Left lung (tissue), 10 donors: Measurements from ENCODE around the gene STAM. TPM values are rescaled to one million over a fixed set of nuclear protein-coding genes. Genes with fewer than 3 reads are reported as not detected.

Source experiments
- ATAC-seq: fragments of 200-7000 bp; cut with Tn5 transposase; one replicate; pipeline ENCODE4 v1.9.1; 2020; ENCODE audit warnings: moderate library complexity
- DNase-seq, 4 donors: peaks; one replicate each; pipeline ENCODE4 v3.0.0-alpha.2; 2013 to 2020
- H3K27ac ChIP-seq, 2 donors: fragments of 200-600 bp; sonication (generic) in 1 of 2; one replicate each; pipeline versions ENCODE4 v1.5.0 to v1.8.0; 2020 to 2021
- H3K27me3 ChIP-seq, 2 donors: fragments of 200-600 bp; sonication (generic) in 1 of 2; one replicate each; pipeline versions ENCODE4 v1.5.0 to v1.8.0; 2020 to 2021
- H3K36me3 ChIP-seq, 2 donors: fragments of 200-600 bp; sonication (generic) in 1 of 2; one replicate each; pipeline versions ENCODE4 v1.5.0 to v1.8.0; 2020 to 2021
- H3K4me1 ChIP-seq, 2 donors: fragments of 200-600 bp; one replicate each; pipeline ENCODE4 v1.8.0; 2021
- H3K4me3 ChIP-seq, 2 donors: fragments of 200-600 bp; sonication (generic) in 1 of 2; one replicate each; pipeline versions ENCODE4 v1.5.0 to v1.8.0; 2020 to 2021; ENCODE audit warnings: mild to moderate bottlenecking in 1 of 2
- H3K9me3 ChIP-seq, 2 donors: fragments of 200-600 bp; sonication (generic) in 1 of 2; one replicate each; pipeline versions ENCODE4 v1.5.0 to v1.8.0; 2020 to 2021
- CTCF ChIP-seq, 2 donors: fragments of 200-600 bp; sonication (generic) in 1 of 2; IDR thresholded peaks; one replicate each; pipeline versions ENCODE4 v1.5.0 to v1.8.0; 2021; ENCODE audit warnings: antibody characterized with exemption in 2 of 2
- intact Hi-C, 2 donors: fragments of 100-400 bp; cut with DNase I; formaldehyde crosslinking; loops; one replicate each; pipeline versions ENCODE4 v1.11.2 to v1.14.2; 2022
- polyA plus RNA-seq, 6 donors: library from polyadenylated mRNA; unstranded; fragments of 120-200 nt; gene quantifications; one replicate each; pipeline ENCODE4 v1.2.1, GENCODE V29; 2013; ENCODE audit not compliant: insufficient read length in 6 of 6
- total RNA-seq, 2 donors: library from RNA; stranded (reverse); fragmentation: NEBNext Ultra II Directional; extraction: Animal tissue kit (Norgen Biotek cat#: 25700); gene quantifications; one replicate each; pipeline ENCODE4 v1.2.1, GENCODE V29; 2021
- donor health status: DM: no; HTN: yes; CAD: no.
- donor health status: DM: no; HTN: no; CAD: no.

Gene STAM
- total and polyA plus RNA-seq, 8 donors: 33.4 to 42.3 (median 37.8) TPM

GRCh38 chr10:17758200-17758599, 114.2 kb downstream of the STAM start:
- Histone ChIP-seq H3K27ac (no peak overlapping the region), H3K27me3 (no peaks in the 10 kb centered on the region), H3K9me3 (no peaks in the 10 kb centered on the region), H3K4me3 (no peak overlapping the region), H3K36me3 (no peaks in the 10 kb centered on the region), H3K4me1 (peaks cover 0 to 5% of the 10 kb centered on the region in 2 donors)
- DNase-seq (no peak), ATAC-seq (no peak)
- TF ChIP-seq CTCF (IDR thresholded peaks at IDR 0.05): no peak
- intact Hi-C loops: no loop called here

- Histone ChIP-seq H3K27ac (no peak overlapping the region), H3K4me1 (peaks cover 0 to 5% of the 10 kb centered on the region in 2 donors), H3K9me3 (no peaks in the 10 kb centered on the region), H3K27me3 (no peaks in the 10 kb centered on the region), H3K4me3 (no peak overlapping the region), H3K36me3 (no peaks in the 10 kb centered on the region)
- ATAC-seq (no peak), DNase-seq (no peak)
- no peak for TF ChIP-seq CTCF (IDR thresholded peaks at IDR 0.05)
- intact Hi-C loops: no loop called here
These were observed 114.9 kb downstream of the STAM start for GRCh38 chr10:17758896-17759295.

GRCh38 chr10:17764142-17764541, 120.2 kb downstream of the STAM start:
- intact Hi-C loops: no loop called here
- H3K27ac ChIP-seq: no peak overlapping the region
- no peaks in the 10 kb centered on the region for H3K27me3 ChIP-seq
- DNase-seq (no peak), ATAC-seq (no peak)
- TF ChIP-seq CTCF (IDR thresholded peaks at IDR 0.05): no peak
- H3K4me1 ChIP-seq: no peaks in the 10 kb centered on the region
- H3K4me3 ChIP-seq: no peak overlapping the region
- H3K36me3 ChIP-seq: no peaks in the 10 kb centered on the region
- no peaks in the 10 kb centered on the region for H3K9me3 ChIP-seq

GRCh38 chr10:17765602-17766001, 121.7 kb downstream of the STAM start:
- H3K27me3 ChIP-seq: no peaks in the 10 kb centered on the region
- H3K27ac ChIP-seq: no peak overlapping the region
- H3K4me1 ChIP-seq: no peaks in the 10 kb centered on the region
- intact Hi-C loops: no loop called here
- no peaks in the 10 kb centered on the region for H3K36me3 ChIP-seq
- no peak for DNase-seq
- TF ChIP-seq CTCF (IDR thresholded peaks at IDR 0.05): no peak
- no peak overlapping the region for H3K4me3 ChIP-seq
- no peak for ATAC-seq
- no peaks in the 10 kb centered on the region for H3K9me3 ChIP-seq

Other genes with a start within 250 kb of the STAM start
- 1 to 10 TPM; 3.3 to 7.5 TPM for gene ST8SIA6, start 189.6 kb upstream of the STAM start, total RNA-seq
- gene ST8SIA6, start 189.6 kb upstream of the STAM start, polyA plus RNA-seq: 10 to 100 TPM in 3 of 6 donors, 1 to 10 TPM in 3; 7.7 to 13.3 (median 10.3) TPM
- gene HACD1, start 26.8 kb upstream of the STAM start, total RNA-seq: 10 to 100 TPM; 45.1 to 47.0 TPM
- gene HACD1, start 26.8 kb upstream of the STAM start, polyA plus RNA-seq: 10 to 100 TPM; 21.8 to 27.8 (median 24.3) TPM
- 1 to 10 TPM; 2.4 to 2.8 TPM for gene TMEM236, start 108.0 kb downstream of the STAM start, total RNA-seq
- gene TMEM236, start 108.0 kb downstream of the STAM start, polyA plus RNA-seq: under 1 TPM; 0.21 to 0.65 (median 0.44) TPM
- gene MRC1, start 165.2 kb downstream of the STAM start, total RNA-seq: 100 to 1,000 TPM; 215 to 301 TPM
- 10 to 100 TPM; 17.6 to 27.1 (median 22.5) TPM for gene MRC1, start 165.2 kb downstream of the STAM start, polyA plus RNA-seq